ENCODE measurements around the gene RANBP17.

DNA sequence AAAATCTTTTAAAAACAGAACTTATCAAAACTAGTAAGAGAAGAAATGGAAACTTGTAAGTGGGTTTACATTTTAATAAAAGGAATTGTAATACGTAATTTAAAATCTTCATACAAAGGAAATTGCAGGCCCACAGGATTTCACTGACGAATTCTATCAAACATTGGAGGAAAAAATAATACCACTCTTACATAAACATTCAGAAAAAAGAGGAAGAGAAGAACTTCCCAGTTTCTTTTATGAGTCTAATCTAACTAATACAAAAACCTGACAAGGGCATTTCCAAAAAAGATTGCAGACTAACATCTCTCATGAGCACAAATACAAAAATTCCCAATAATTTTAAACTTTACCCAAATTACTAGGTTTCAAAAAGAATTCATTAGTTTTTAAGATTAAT is 149.0 kb downstream of the RANBP17 start:
- TF ChIP-seq, protein P1, sequence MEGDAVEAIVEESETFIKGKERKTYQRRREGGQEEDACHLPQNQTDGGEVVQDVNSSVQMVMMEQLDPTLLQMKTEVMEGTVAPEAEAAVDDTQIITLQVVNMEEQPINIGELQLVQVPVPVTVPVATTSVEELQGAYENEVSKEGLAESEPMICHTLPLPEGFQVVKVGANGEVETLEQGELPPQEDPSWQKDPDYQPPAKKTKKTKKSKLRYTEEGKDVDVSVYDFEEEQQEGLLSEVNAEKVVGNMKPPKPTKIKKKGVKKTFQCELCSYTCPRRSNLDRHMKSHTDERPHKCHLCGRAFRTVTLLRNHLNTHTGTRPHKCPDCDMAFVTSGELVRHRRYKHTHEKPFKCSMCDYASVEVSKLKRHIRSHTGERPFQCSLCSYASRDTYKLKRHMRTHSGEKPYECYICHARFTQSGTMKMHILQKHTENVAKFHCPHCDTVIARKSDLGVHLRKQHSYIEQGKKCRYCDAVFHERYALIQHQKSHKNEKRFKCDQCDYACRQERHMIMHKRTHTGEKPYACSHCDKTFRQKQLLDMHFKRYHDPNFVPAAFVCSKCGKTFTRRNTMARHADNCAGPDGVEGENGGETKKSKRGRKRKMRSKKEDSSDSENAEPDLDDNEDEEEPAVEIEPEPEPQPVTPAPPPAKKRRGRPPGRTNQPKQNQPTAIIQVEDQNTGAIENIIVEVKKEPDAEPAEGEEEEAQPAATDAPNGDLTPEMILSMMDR (conservative IDR thresholded peaks at IDR 0.05 in 1 of 2, IDR thresholded peaks at IDR 0.05 in 1 of 2; ENCODE audit: extremely low read depth in 1 of 2, insufficient read depth in 1 of 2, low read depth in 1 of 2, low read length in 2 of 2), result no peak
- TF ChIP-seq EZH2 (IDR thresholded peaks at IDR 0.05; ENCODE audit: borderline replicate concordance, low read length), result no peak

All from mammary epithelial cell (primary cell).